ENCODE measurements around the gene C1orf210. TPM values are rescaled to one million over a fixed set of nuclear protein-coding genes. Genes with fewer than 3 reads are reported as not detected.

The C1orf210 gene
- total RNA-seq, result 5.5 and 5.8 TPM in 2 replicates

GRCh38 chr1:43285269-43285990 is at the start of gene C1orf210:
C1orf210 (minus strand) TSS chr1:43285581; CDS start chr1:43283270, 2,311 bp downstream.

GRCh38 chr1:43300378-43301094 is 15.2 kb upstream of the C1orf210 start, which contains the start of gene TIE1:
TIE1 (plus strand) TSS chr1:43300982; CDS start chr1:43301072, 90 bp downstream.

DNA sequence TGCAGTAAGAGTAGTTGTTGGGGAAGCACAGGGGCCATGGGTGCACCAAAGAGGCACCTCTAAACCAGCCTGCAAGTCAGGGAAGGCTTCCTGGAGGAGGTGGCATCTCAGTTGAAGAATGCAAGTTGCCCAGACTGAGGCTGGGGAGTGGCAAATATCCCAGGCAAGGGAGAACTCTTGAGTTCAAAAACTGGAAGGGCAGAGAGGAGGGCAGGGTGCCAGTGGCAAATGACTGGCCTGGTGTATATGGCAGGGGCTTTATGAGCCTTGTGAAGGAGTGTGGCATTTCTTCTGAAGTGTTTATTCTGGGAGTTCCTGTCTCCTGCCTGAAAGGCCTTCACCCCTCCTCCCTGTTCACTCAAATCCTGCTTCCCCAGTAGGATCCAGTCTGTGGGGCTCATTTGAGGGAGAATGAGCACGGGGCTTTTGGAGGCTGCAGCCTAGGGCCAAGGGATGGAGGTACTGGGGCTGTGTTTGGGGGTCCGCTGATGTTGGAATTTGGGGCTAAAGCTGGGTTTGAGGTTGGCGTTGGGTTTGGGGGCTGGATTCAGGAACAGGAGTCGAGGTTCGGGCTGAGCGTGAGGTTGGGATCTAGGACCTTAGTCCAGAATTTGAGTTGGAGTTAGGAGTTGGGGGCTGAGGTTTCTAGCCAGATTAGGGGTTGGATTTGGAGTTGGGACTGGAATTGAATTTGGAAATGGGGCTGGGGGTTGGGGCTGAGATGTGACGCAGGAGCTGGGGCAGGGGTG is 15.6 kb downstream of the C1orf210 start, which contains the start of gene TMEM125:
Gene TMEM125, plus strand, starts transcription at position 357 of the 749 bp plus-strand sequence. CDS start 2,740 bp downstream, outside the sequence.

Other genes starting within 250 kb of the C1orf210 start
- gene EBNA1BP2, start 113.3 kb downstream of the C1orf210 start, total RNA-seq, result 112 and 197 TPM in 2 replicates
- 0.07 and 0.34 TPM in 2 replicates for gene CFAP57, start 113.3 kb downstream of the C1orf210 start, total RNA-seq
- gene TMEM125, start 15.6 kb downstream of the C1orf210 start, total RNA-seq, result 2.8 and 15.4 TPM in 2 replicates
- 0.14 and 0.34 TPM in 2 replicates for gene TIE1, start 15.4 kb upstream of the C1orf210 start, total RNA-seq
- gene MPL, start 52.2 kb upstream of the C1orf210 start, total RNA-seq, result not detected in 2 replicates
- gene CDC20, start 73.4 kb upstream of the C1orf210 start, total RNA-seq, result 0.21 and 1.4 TPM in 2 replicates
- 44.4 and 52.7 TPM in 2 replicates for gene ELOVL1, start 82.4 kb upstream of the C1orf210 start, total RNA-seq
- gene MED8, start 104.2 kb upstream of the C1orf210 start, total RNA-seq, result 40.2 and 97.7 TPM in 2 replicates
- 11.6 and 24.6 TPM in 2 replicates for gene SZT2, start 104.3 kb upstream of the C1orf210 start, total RNA-seq
- gene HYI, start 168.3 kb upstream of the C1orf210 start, total RNA-seq, result 13.6 and 18.5 TPM in 2 replicates
- 120 and 993 TPM in 2 replicates for gene PTPRF, start 245.3 kb upstream of the C1orf210 start, total RNA-seq